K562 (cell line): ENCODE results near the gene SETDB1. TPM values are rescaled to one million over a fixed set of nuclear protein-coding genes. Genes with fewer than 3 reads are reported as not detected.

Source experiments
- DNMT1 ChIP-seq: fragments of 450-650 bp; IDR thresholded peaks from 2 replicates; pipeline ENCODE4 v1.6.1; 2016; ENCODE audit warnings: antibody characterized with exemption, mild to moderate bottlenecking
- ETS2 ChIP-seq: IDR thresholded peaks from 2 replicates; pipeline ENCODE4 v1.6.1; 2016; ENCODE audit warnings: borderline replicate concordance, missing genetic modification characterization, mild to moderate bottlenecking, moderate library complexity, missing compliant biosample characterization; ENCODE audit not compliant: poor library complexity, severe bottlenecking
- HMG20A ChIP-seq: fragments of 450-650 bp; formaldehyde crosslinking; conservative IDR thresholded peaks from 2 replicates; pipeline ENCODE4 v1.4.0; 2020; ENCODE audit warnings: mild to moderate bottlenecking, mixed read lengths
- NCOA2 ChIP-seq, 2 experiments: fragments of 450-650 bp; IDR thresholded peaks; 2 replicates each; pipeline ENCODE4 v1.6.1; 2018; ENCODE audit warnings: mild to moderate bottlenecking in 2 of 2, moderate library complexity in 1 of 2; ENCODE audit not compliant: partially characterized antibody in 2 of 2
- NR2C1 ChIP-seq, 2 experiments: fragments of 450-650 bp; IDR thresholded peaks; 2 replicates each; pipeline ENCODE4 v1.6.1; 2017; ENCODE audit warnings: mild to moderate bottlenecking in 2 of 2, antibody characterized with exemption in 1 of 2, inconsistent platforms in 1 of 2, missing compliant biosample characterization in 1 of 2, missing genetic modification characterization in 1 of 2
- RAD21 ChIP-seq, 2 experiments: fragments of 250-450 bp in 1 of 2; fragments of 450-650 bp in 1 of 2; sonication (Bioruptor Pico) in 1 of 2; formaldehyde crosslinking in 1 of 2; IDR thresholded peaks in 1 of 2; conservative IDR thresholded peaks in 1 of 2; 2 replicates each; pipeline versions ENCODE4 v1.4.0 to v1.8.0; 2020 to 2022; ENCODE audit warnings: mild to moderate bottlenecking in 2 of 2, moderate library complexity in 1 of 2
- RNF219 ChIP-seq: fragments of 250-450 bp; sonication (Bioruptor Pico); IDR thresholded peaks from 2 replicates; pipeline ENCODE4 v1.5.0; 2022; ENCODE audit warnings: mild to moderate bottlenecking
- SP1 ChIP-seq: sonication (generic); formaldehyde crosslinking; IDR thresholded peaks from 2 replicates; pipeline ENCODE4 v1.8.1; 2022; ENCODE audit warnings: mild to moderate bottlenecking, missing genetic modification reagents
- TCF3 ChIP-seq: sonication (generic); formaldehyde crosslinking; IDR thresholded peaks from 2 replicates; pipeline ENCODE4 v1.4.0; 2020; ENCODE audit warnings: mild to moderate bottlenecking, missing genetic modification reagents
- U2AF1 ChIP-seq: fragments of 200-400 bp; formaldehyde crosslinking; optimal IDR thresholded peaks from 2 replicates; pipeline ENCODE3; 2017; ENCODE audit warnings: mild to moderate bottlenecking, low read depth, low read length, moderate library complexity
- ZBTB33 ChIP-seq: sonication (generic); formaldehyde crosslinking; IDR thresholded peaks from 2 replicates; pipeline ENCODE4 v1.8.1; 2023; ENCODE audit warnings: mild to moderate bottlenecking, missing genetic modification reagents
- ZFP1 ChIP-seq: fragments of 450-650 bp; formaldehyde crosslinking; IDR thresholded peaks from 2 replicates; pipeline ENCODE4 v1.4.0; 2020; ENCODE audit warnings: mild to moderate bottlenecking, mixed read lengths
- ZMIZ1 ChIP-seq, 2 experiments: fragments of 150-350 bp in 1 of 2; IDR thresholded peaks; 2 replicates each; pipeline ENCODE4 v1.6.1; 2012 to 2016; ENCODE audit warnings: low read depth in 2 of 2, low read length in 2 of 2, mild to moderate bottlenecking in 1 of 2, moderate library complexity in 1 of 2
- ZNF347 ChIP-seq: fragments of 450-650 bp; formaldehyde crosslinking; IDR thresholded peaks from 2 replicates; pipeline ENCODE4 v1.4.0; 2020; ENCODE audit warnings: low read depth, mild to moderate bottlenecking, moderate library complexity
- ZNF512 ChIP-seq: IDR thresholded peaks from 2 replicates; pipeline ENCODE4 v1.6.1; 2016; ENCODE audit warnings: missing genetic modification characterization, missing compliant biosample characterization
- polyA plus RNA-seq, 8 experiments: library from polyadenylated mRNA; depleted of rRNA in 4 of 8; stranded (reverse) in 5 of 8; unstranded in 3 of 8; fragments of >200 nt; fragmentation: Nextera tagmentation in 2 of 8; fragmentation: Illumina TruSeq in 1 of 8; extraction: Ambion mirVana in 2 of 8; extraction: Trizol in 1 of 8; gene quantifications; 2 replicates each; pipeline versions ENCODE4 v1.2.1 to v1.2.3, GENCODE V29; 2011 to 2014; ENCODE audit warnings: inconsistent platforms in 1 of 8, missing spikeins in 1 of 8
- total RNA-seq, 7 experiments: library from RNA; depleted of rRNA in 6 of 7; stranded (reverse); fragments of >200 nt in 6 of 7; fragmentation: Illumina TruSeq in 2 of 7; extraction: Trizol in 2 of 7; gene quantifications; 2 replicates each; pipeline versions ENCODE4 v1.2.1 to v1.2.3, GENCODE V29; 2011 to 2021; ENCODE audit warnings: low replicate concordance in 1 of 7
- TF ChIP-seq, protein P1 (sequence below): fragments of 250-450 bp; sonication (Bioruptor Pico); IDR thresholded peaks from 2 replicates; pipeline ENCODE4 v1.5.0; 2020; ENCODE audit warnings: mild to moderate bottlenecking

Gene SETDB1
- total and polyA plus RNA-seq, 9 of the 15 experiments (the other 6 are each of a cell fraction or from before 2014, with no cell fraction given), result 21.5 to 64.4 (median 42.0) TPM

- TF ChIP-seq ZNF512 (0 out of 2 replicates have a peak, but pooled peaks have one; percentile 43), DNMT1 (0 out of 2 replicates have a peak, but pooled peaks have one; percentile 60), RAD21 (CRISPR knock-in tag; conservative IDR thresholded peaks at IDR 0.05 in 1 of 2, IDR thresholded peaks at IDR 0.05 in 1 of 2) (no peak), ETS2 (tag) (no peak), U2AF1 (no peak), ZMIZ1 (IDR thresholded peaks at IDR 0.05; ENCODE audit: low read depth in 2 of 2, low read length in 2 of 2) (no peak), ZNF347 (CRISPR knock-in tag) (no peak), HMG20A (CRISPR knock-in tag) (no peak), NCOA2 (IDR thresholded peaks at IDR 0.05; ENCODE audit: partially characterized antibody in 2 of 2) (no peak), ZFP1 (CRISPR knock-in tag) (no peak), RNF219 (no peak), NR2C1 (IDR thresholded peaks at IDR 0.05) (no peak), NR2C1 (tag; IDR thresholded peaks at IDR 0.05) (no peak), ZBTB33 (CRISPR knock-in tag) (no peak), TCF3 (no peak), SP1 (CRISPR knock-in tag) (peak; percentile 5; the same call in 1 of the 2 replicates)
- TF ChIP-seq, protein P1, sequence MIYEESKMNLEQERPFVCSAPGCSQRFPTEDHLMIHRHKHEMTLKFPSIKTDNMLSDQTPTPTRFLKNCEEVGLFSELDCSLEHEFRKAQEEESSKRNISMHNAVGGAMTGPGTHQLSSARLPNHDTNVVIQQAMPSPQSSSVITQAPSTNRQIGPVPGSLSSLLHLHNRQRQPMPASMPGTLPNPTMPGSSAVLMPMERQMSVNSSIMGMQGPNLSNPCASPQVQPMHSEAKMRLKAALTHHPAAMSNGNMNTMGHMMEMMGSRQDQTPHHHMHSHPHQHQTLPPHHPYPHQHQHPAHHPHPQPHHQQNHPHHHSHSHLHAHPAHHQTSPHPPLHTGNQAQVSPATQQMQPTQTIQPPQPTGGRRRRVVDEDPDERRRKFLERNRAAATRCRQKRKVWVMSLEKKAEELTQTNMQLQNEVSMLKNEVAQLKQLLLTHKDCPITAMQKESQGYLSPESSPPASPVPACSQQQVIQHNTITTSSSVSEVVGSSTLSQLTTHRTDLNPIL (CRISPR knock-in tag), result no peak
Measured at GRCh38 chr1:150976401-150976821, 50.2 kb downstream of the SETDB1 start (continued).
